Endothelial cell of hepatic sinusoid (primary cell): ENCODE measurements around the gene SLC25A23.
"Not testable (repeated sequence)": the region's sequence is repeated elsewhere in the genome, so short reads cannot be mapped to it uniquely, and the experiment has no call there.

Source experiments
- in situ Hi-C: cut with HindIII; loops from 2 replicates; pipeline ENCODE4 v1.10.0; 2017; ENCODE audit warnings: low sequenced_read_pairs

The SLC25A23 gene

GRCh38 chr19:6459262-6460098 lies at the start of gene SLC25A23:
TSS of gene SLC25A23 (minus strand) at chr19:6459792. CDS start at chr19:6459628, 164 bp downstream.
- in situ Hi-C loops: loop anchor here (10.0 kb wide), 1 partner anchor 375 kb away; no protein-coding TSS in a partner anchor

- in situ Hi-C loops: not testable (repeated sequence)
Observed at GRCh38 chr19:6508028-6508771, 48.6 kb upstream of the SLC25A23 start.

- in situ Hi-C loops: no loop called here
Observed at GRCh38 chr19:6503407-6504201, 44.0 kb upstream of the SLC25A23 start.

DNA sequence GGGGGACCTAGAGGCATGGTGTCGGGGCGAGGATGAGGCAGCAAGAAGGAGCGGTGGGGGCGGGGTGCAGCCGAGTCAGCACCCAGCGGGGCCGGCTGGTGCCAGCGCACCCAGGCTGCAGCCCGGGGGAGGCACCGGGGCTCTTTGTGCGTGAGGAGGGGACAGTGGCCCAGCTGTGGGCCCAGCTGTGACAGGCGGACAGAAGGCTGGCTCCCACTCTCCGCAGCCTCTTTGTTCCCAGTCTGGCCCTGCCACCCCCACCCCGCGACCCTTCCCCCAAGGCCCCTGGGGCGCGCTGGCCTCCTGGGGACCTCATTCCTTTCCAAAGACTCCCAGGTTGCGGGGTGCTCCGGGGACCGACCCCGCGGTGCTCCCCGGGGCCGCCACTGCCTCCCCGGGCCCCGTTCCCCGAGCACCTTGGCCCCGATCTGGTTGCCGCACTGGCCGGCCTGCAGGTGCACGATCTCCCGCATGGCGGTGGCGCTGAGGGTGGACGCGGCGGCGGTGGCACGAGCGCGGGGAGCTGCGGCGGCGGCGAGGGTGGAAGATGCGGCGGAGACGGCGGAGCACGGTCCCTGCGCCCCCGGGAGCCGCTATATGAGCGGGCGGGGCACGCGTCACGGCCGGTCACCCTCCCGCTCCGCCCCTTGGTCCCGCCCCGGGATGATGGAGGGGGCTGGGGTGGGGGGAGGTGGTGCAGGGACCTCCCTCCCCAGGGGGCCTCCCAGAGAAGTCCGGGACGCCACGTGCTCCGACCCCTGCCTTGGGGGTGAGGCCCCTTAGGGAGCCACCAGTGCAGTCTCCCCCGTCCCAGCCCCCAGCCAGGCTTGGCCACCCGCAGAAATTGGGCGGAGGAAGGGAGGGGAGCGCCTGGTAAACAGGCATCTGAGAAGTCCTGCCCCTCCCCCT lies 42.4 kb upstream of the SLC25A23 start, which contains the start of gene TUBB4A:
Gene TUBB4A (minus strand): TSS at position 570 of the 909 bp plus-strand sequence. CDS start 97 bp downstream, at position 473.
- in situ Hi-C loops: no loop called here

DNA sequence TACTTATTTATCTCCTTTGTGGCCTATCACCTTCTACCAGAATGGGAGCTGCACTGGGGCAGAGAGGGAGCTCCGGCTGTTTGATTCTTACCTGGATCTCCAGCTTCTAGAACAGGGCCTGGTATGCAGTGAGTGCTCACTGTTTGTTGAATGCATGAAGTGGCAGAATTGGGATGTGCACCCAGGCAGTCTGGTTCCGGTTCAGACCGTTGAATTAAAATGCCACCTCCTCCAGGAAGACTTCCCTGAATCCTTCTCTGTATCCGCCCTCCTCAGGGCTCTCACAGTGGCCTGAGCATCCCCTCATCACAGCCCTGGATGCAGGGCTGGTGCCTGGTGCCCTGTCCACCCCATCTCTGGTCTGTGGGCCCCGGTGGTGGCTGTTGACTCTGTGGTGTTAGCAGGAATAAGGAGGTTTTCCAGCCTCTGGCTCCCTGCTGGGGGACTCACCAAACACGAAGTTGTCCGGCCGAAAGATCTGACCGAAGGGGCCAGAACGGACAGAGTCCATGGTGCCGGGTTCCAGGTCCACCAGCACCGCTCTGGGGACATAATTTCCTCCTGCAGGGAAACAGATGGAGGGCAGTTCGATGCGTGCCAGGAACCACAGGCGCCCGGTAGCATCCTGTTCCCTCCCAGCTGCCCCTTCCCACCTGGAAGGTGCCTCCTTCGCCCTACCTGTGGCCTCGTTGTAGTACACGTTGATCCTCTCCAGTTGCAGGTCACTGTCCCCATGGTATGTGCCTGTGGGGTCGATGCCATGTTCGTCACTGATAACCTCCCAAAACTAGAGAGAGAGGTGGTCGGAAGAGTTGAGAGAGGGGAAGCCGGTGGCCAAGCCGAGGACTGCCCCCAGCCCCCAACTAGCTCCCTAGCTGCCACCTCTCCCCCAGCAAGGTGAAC lies 41.5 kb upstream of the SLC25A23 start:
- in situ Hi-C loops: no loop called here

DNA sequence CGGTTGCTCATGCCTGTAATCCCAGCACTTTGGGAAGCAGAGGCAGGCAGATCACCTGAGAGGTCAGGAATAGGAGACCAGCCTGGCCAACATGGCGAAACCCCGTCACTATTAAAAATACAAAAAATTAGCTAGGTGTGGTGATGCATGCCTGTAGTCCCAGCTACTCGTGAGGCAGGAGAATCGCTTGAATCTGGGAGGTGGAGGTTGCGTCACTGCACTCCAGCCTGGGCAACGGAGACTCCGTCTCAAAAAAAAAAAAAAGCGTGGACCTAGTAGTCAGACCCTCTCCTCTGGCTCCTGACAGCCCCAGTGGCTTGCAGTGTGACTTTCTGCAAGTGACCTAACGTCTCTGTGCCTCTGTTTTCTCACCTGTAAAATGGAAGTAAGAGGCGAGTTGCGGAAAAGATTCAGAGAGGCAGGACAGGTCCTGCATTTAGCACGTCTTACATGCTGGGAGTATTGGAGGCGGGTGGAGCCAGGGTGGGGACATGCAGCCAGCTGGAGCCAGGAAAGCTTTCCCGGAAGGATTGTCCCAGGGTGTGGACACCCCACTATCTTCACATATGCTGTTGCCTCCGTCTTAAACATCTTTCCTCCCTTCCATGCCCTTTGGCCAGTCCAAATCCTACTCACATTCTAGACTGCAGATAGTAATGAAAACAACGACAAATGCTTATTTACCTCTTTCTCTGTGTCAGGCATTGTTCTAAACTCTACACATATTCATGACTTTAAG lies 39.6 kb upstream of the SLC25A23 start:
- in situ Hi-C loops: loop anchor here (10.0 kb wide), 1 partner anchor 204 kb away; no protein-coding TSS in a partner anchor

DNA sequence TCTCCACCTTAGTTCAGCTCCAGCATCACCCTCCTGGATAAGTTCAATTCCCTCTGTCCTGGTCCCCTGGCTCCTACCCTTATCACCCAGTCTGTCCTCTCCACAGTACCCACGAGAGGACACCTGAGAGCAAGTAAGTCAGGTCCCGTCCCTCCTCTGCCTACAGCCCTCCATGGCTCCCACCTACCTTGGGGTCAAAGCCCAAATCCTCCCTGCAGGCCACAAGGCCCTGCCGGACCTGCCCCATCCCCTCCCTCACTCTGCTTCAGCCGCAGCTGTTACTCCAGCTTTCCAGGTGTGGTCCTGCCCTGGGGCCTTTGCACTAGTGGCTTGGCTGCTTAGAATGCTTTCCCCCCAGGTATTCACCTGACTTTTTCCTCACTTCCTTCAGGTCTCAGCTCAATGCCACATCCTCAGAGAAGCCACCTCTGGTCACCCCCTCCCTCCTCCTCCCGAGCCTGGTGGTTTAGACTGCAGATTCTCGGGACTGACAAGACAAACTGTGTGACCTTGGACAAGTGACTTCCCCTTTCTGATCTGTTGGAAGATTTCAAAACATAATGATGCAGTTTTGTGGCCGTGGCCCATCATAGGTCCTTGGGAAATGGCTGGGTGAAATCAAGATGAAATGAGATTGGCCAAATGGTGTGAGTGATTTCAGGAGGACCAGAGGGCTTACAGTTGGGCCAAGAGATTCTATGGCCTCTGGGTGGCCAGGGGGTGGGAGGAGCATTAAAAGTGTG lies 38.9 kb upstream of the SLC25A23 start:
- in situ Hi-C loops: loop anchor here (10.0 kb wide), 1 partner anchor 204 kb away; no protein-coding TSS in a partner anchor

DNA sequence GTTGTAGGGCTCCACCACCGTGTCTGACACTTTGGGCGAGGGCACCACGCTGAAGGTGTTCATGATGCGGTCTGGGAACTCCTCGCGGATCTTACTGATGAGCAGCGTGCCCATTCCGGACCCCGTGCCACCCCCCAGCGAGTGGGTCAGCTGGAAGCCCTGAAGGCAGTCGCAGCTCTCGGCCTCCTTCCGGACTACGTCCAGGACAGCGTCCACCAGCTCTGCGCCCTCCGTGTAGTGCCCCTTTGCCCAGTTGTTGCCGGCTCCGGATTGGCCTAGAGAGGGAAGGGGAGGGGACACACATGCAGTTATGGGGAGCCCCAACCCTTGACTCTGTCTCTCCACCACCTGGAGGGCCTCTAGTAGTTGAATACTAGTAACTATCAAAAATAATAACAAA lies 36.4 kb upstream of the SLC25A23 start:
- in situ Hi-C loops: loop anchor here (10.0 kb wide), 1 partner anchor 201 kb away; no protein-coding TSS in a partner anchor

- in situ Hi-C loops: loop anchor here (10.0 kb wide), 1 partner anchor 200 kb away; no protein-coding TSS in a partner anchor
Observed at GRCh38 chr19:6494438-6495036, 34.9 kb upstream of the SLC25A23 start.

GRCh38 chr19:6491802-6492592 lies 32.4 kb upstream of the SLC25A23 start:
- in situ Hi-C loops: loop anchor here (10.0 kb wide), 1 partner anchor 197 kb away; no protein-coding TSS in a partner anchor

- in situ Hi-C loops: loop anchor here (10.0 kb wide), 1 partner anchor 195 kb away; no protein-coding TSS in a partner anchor
Observed at GRCh38 chr19:6490134-6490533, 30.5 kb upstream of the SLC25A23 start.

- in situ Hi-C loops: loop anchor here (10.0 kb wide), 1 partner anchor 195 kb away; no protein-coding TSS in a partner anchor
Observed at GRCh38 chr19:6489278-6490061, 29.9 kb upstream of the SLC25A23 start.

GRCh38 chr19:6484831-6485230 lies 25.2 kb upstream of the SLC25A23 start:
- in situ Hi-C loops: no loop called here

GRCh38 chr19:6484230-6484629 lies 24.6 kb upstream of the SLC25A23 start:
- in situ Hi-C loops: no loop called here

DNA sequence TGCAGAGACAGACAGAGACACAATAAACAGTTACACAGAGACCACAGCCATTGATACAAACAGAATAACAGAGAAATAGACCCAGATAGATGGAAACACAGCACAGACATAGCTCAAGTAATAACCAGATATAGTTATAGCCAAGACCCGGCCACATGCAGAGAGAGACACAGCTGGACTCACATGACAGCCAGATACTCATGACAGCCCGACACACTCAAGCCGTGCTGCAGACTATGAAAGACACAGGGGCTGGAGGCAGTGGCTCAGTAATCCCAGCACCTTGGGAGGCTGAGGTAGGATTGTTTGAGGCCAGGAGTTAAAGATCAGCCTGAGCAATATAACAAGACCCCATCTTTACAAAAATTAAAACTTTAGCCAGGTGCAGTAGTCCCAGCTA lies 23.6 kb upstream of the SLC25A23 start:
- in situ Hi-C loops: no loop called here
